Omental fat pad (tissue), 4 donors: Measurements from ENCODE around the gene PLA2G6. TPM values are rescaled to one million over a fixed set of nuclear protein-coding genes. Genes with fewer than 3 reads are reported as not detected.

Source experiments
- ATAC-seq: fragments of 150-250 bp; one replicate; pipeline ENCODE4 v1.9.1; 2016; ENCODE audit warnings: mild to moderate bottlenecking, moderate library complexity; ENCODE audit not compliant: low FRiP score
- DNase-seq: peaks from one replicate; pipeline ENCODE4 v3.0.0-alpha.2; 2019; ENCODE audit warnings: low spot score
- CTCF ChIP-seq, 3 donors: fragments of 450-650 bp; IDR thresholded peaks; one replicate each; pipeline ENCODE4 v1.5.1; 2016 to 2017; ENCODE audit warnings: antibody characterized with exemption in 3 of 3, mild to moderate bottlenecking in 3 of 3, moderate library complexity in 2 of 3
- total RNA-seq, 4 donors: library from RNA; depleted of rRNA; stranded (reverse); fragments of >200 nt; gene quantifications; one replicate each; pipeline ENCODE4 v1.1.0, GENCODE V29; 2016

PLA2G6 gene
- total RNA-seq, 4 donors from 2014 or later = 30.8 to 58.5 (median 45.1) TPM

GRCh38 chr22:38137876-38138687, 43.5 kb downstream of the PLA2G6 start:
- ATAC-seq (no peak), DNase-seq (no peak)
- no peak for TF ChIP-seq CTCF (IDR thresholded peaks at IDR 0.05)

- ATAC-seq (no peak), DNase-seq (no peak)
- no peak for TF ChIP-seq CTCF (IDR thresholded peaks at IDR 0.05)
These were observed 45.0 kb downstream of the PLA2G6 start for GRCh38 chr22:38136607-38137006.

GRCh38 chr22:38135133-38135706, 46.4 kb downstream of the PLA2G6 start:
- ATAC-seq (no peak), DNase-seq (no peak)
- TF ChIP-seq CTCF (IDR thresholded peaks at IDR 0.05) = no peak

- no peak for TF ChIP-seq CTCF (IDR thresholded peaks at IDR 0.05)
- DNase-seq (no peak), ATAC-seq (no peak)
These were observed 48.3 kb downstream of the PLA2G6 start for GRCh38 chr22:38133331-38133730.

- ATAC-seq (no peak), DNase-seq (no peak)
- no peak for TF ChIP-seq CTCF (IDR thresholded peaks at IDR 0.05)
These were observed 48.8 kb downstream of the PLA2G6 start for GRCh38 chr22:38132794-38133193.

GRCh38 chr22:38132136-38132535, 49.5 kb downstream of the PLA2G6 start:
- DNase-seq (no peak), ATAC-seq (peak; percentile 15)
- TF ChIP-seq CTCF (IDR thresholded peaks at IDR 0.05) = no peak

- DNase-seq (no peak), ATAC-seq (no peak)
- no peak for TF ChIP-seq CTCF (IDR thresholded peaks at IDR 0.05)
These were observed 50.2 kb downstream of the PLA2G6 start for GRCh38 chr22:38131399-38131798.
